ENCODE measurements around the gene PDE1A. TPM values are rescaled to one million over a fixed set of nuclear protein-coding genes. Genes with fewer than 3 reads are reported as not detected.

Gene PDE1A
- 10 to 100 TPM in 2 of 4 donors, 1 to 10 TPM in 2; 9.2 to 11.0 (median 10.1) TPM for total RNA-seq

- no peak for TF ChIP-seq CTCF (IDR thresholded peaks at IDR 0.05; ENCODE audit: low read depth)
Observed at GRCh38 chr2:182426918-182427240, at the start of gene PDE1A. Gene PDE1A (minus strand): TSS chr2:182427036.

GRCh38 chr2:182473635-182474034 is 46.8 kb upstream of the PDE1A start:
- TF ChIP-seq CTCF (IDR thresholded peaks at IDR 0.05; ENCODE audit: low read depth): no peak

GRCh38 chr2:182463760-182464159 is 36.9 kb upstream of the PDE1A start:
- no peak for TF ChIP-seq CTCF (IDR thresholded peaks at IDR 0.05; ENCODE audit: low read depth)

- no peak for TF ChIP-seq CTCF (IDR thresholded peaks at IDR 0.05; ENCODE audit: low read depth)
Observed at GRCh38 chr2:182456784-182457183, 29.9 kb upstream of the PDE1A start.

- TF ChIP-seq CTCF (IDR thresholded peaks at IDR 0.05; ENCODE audit: low read depth): no peak
Observed at GRCh38 chr2:182452456-182452990, 25.7 kb upstream of the PDE1A start.

GRCh38 chr2:182448371-182448770 is 21.5 kb upstream of the PDE1A start:
- no peak for TF ChIP-seq CTCF (IDR thresholded peaks at IDR 0.05; ENCODE audit: low read depth)

GRCh38 chr2:182447863-182448262 is 21.0 kb upstream of the PDE1A start:
- no peak for TF ChIP-seq CTCF (IDR thresholded peaks at IDR 0.05; ENCODE audit: low read depth)

Data from subcutaneous adipose tissue (tissue), 4 donors.